Activated T-cell treated with anti-CD3 and anti-CD28 coated beads, Interleukin-2, amount 50 U/mL, for 72 hours (primary cell): ENCODE data around the gene SLC25A48. TPM values are rescaled to one million over a fixed set of nuclear protein-coding genes. Genes with fewer than 3 reads are reported as not detected.
"Not testable (repeated sequence)": the region's sequence is repeated elsewhere in the genome, so short reads cannot be mapped to it uniquely, and the experiment has no call there.

Experiments
- ATAC-seq, 2 donors: fragments of 150-1000 bp; cut with Tn5 transposase; replicated peaks in 1 of 2; 2 replicates each; pipeline ENCODE4 v1.10.0; 2021; ENCODE audit warnings: moderate library complexity in 2 of 2, mild to moderate bottlenecking in 1 of 2
- DNase-seq, 2 donors: peaks; one replicate each; pipeline ENCODE4 v3.0.0; 2021 to 2022; ENCODE audit warnings: mixed read lengths in 1 of 2
- H3K27ac Mint-ChIP-seq: one replicate; pipeline ENCODE4 v1.8.0; 2022; ENCODE audit warnings: mild to moderate bottlenecking, moderate library complexity, mixed read lengths
- H3K27me3 Mint-ChIP-seq: one replicate; pipeline ENCODE4 v1.8.0; 2022; ENCODE audit warnings: low read depth, mixed read lengths
- H3K36me3 Mint-ChIP-seq, 2 donors: one replicate each; pipeline ENCODE4 v1.8.0; 2022; ENCODE audit warnings: mixed read lengths in 2 of 2, mild to moderate bottlenecking in 1 of 2; ENCODE audit not compliant: insufficient read depth in 2 of 2
- H3K4me1 Mint-ChIP-seq: one replicate; pipeline ENCODE4 v1.8.0; 2022; ENCODE audit warnings: low read depth, mixed read lengths
- H3K4me3 Mint-ChIP-seq, 2 donors: one replicate each; pipeline ENCODE4 v1.8.0; 2022; ENCODE audit warnings: mild to moderate bottlenecking in 2 of 2, mixed read lengths in 2 of 2, moderate library complexity in 2 of 2
- H3K9me3 Mint-ChIP-seq, 2 donors: one replicate each; pipeline ENCODE4 v1.8.0; 2022; ENCODE audit warnings: mixed read lengths in 2 of 2
- total RNA-seq, 2 donors: library from RNA; stranded (reverse); gene quantifications; one replicate each; pipeline ENCODE4 v1.2.3, GENCODE V29; 2022

SLC25A48 gene
- total RNA-seq, 2 donors from 2014 or later = not detected

DNA sequence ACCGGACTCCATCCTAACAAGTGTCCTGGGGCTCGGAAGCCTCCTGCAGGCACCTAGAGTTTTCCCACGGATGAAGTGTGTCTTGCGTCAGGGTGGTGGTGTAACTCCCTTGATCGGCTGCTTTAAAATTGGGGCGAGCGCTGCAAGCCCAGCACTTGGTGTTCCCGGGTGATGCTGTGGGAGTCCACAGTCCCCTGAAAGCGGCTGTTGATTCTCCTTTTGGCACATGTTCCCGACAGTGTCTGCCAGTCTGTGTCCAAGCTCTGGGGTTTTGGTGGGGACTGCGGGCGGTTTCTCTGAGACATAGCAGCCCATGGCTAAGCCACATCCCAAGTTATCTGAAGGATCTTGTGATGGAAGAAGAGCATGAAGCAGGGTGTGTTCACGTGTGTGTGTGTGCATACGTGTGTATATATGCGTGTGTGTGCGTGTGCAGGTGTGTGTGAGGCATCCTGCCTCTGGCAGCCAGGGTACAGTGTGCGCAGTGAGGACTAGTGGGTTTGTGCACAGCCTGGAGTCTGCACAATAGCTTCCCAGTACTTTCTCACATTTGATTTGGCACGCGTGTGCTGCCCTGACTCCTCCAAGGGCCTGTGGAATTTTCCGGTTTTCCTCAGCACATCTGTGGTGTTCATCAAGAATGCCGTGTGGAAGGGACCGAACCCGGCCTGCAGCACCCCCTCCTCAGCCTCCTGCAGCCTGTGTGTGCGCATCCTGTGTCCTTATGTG is 16.9 kb downstream of the SLC25A48 start:
- no peaks in the 10 kb centered on the region for H3K4me1 Mint-ChIP-seq
- DNase-seq (no peak), ATAC-seq (no peak)

DNA sequence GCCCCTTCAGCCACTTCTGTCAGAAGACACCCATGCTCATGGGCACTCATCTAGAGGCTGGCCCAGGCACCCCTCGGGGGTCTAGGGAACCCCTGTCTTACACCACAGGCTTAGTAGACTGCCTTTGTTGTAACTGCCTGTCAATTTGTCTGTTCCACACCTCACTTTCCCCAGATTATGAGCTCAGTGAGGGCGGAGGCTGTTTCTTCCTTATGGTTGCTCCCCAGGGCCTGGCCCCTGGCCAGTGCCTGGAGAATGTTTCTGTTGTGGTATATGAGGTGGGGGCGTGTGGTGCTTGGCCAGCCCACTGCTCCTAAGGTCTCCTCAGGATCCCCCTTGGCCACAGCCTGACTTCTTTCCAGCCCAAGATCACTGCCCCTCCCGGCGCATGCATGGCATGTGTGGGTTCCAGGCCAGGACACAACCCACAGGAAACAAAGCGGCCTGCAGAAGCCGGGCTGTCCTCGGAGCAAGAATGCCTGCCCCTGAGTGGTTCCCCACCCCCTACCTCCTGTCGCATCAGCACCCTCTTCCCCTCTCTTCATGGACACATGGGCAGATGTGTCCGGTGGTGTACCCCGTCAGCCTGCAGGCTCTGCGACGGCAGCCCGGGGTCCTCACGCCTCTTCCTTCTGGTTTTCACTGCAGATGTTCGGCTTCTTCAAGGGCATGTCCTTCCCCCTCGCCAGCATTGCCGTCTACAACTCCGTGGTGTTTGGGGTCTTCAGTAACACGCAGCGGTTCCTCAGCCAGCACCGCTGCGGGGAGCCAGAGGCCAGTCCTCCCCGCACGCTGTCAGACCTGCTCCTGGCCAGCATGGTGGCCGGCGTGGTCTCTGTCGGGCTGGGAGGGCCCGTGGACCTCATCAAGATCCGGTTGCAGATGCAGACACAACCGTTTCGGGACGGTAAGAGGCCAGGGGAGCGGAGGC is 17.7 kb downstream of the SLC25A48 start:
- Mint-ChIP-seq H3K27me3 (peaks cover 13% of the 10 kb centered on the region), H3K36me3 (no peaks in the 10 kb centered on the region), H3K27ac (no peak overlapping the region), H3K4me3 (no peak overlapping the region), H3K4me1 (no peaks in the 10 kb centered on the region), H3K9me3 (no peaks in the 10 kb centered on the region)
- ATAC-seq (no peak), DNase-seq (no peak)

More for the DNA sequence above, 16.9 kb downstream of the SLC25A48 start:
- Mint-ChIP-seq H3K4me3 (no peak overlapping the region), H3K27me3 (peaks cover 11% of the 10 kb centered on the region), H3K9me3 (no peaks in the 10 kb centered on the region), H3K36me3 (no peaks in the 10 kb centered on the region), H3K27ac (no peak overlapping the region)

DNA sequence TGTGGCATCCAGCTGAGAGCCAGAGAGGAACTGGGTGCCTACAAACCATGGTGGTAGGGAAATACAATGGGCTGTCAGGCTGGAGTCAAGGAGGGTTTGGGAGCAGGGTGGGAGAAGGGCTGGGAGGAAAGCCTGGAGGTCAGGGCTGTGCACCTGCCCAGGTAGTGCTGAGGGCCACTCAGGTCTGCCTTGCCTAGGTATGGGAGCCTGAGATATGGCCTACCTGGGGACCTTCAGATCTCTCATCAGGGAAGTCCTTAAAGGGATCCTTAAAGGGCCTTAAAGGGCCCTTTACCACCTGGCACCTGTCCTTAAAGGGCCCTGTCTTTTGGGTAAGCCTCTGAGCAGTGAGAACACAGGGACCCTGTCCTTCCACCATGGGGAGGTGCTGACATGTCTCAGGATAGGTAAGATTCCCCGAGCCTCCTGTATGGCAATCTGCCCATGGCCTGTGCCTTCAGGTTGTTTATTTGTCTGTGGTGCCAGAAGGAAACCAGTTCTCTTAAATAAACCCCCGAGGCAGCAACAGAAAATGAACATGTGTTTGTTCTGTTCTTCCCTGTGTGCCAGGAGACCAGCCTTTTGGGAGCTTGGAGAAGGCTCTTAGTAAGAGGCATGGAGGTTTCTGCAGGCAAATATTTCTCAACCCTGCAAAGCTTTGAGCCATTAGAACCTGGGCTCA is 23.3 kb downstream of the SLC25A48 start:
- Mint-ChIP-seq H3K27me3 (peaks cover 13% of the 10 kb centered on the region), H3K9me3 (no peaks in the 10 kb centered on the region), H3K4me1 (no peaks in the 10 kb centered on the region), H3K36me3 (no peaks in the 10 kb centered on the region), H3K27ac (no peak overlapping the region), H3K4me3 (no peak overlapping the region)
- ATAC-seq = no peak
- no peak for DNase-seq

DNA sequence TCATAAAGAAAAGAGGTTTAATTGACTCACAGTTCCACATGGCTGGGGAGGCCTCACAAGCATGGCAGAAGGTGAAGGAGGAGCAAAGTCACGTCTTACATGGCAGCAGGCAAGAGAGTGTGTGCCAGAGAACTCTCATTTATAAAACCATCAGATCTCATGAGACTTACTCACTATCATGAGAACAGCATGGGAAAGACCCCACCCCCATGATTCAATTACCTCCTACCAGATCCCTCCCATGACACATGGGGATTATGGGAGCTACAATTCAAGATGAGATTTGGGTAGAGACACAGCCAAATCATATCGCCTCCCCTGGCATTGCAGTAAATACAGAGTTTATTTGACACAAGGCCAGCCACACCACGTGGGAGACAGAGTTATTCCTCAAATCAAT is 24.7 kb downstream of the SLC25A48 start:
- not testable (repeated sequence) for ATAC-seq, H3K4me1 Mint-ChIP-seq, DNase-seq, H3K27ac Mint-ChIP-seq, H3K36me3 Mint-ChIP-seq, H3K4me3 Mint-ChIP-seq, H3K9me3 Mint-ChIP-seq
- peaks cover 13% of the 10 kb centered on the region for H3K27me3 Mint-ChIP-seq

DNA sequence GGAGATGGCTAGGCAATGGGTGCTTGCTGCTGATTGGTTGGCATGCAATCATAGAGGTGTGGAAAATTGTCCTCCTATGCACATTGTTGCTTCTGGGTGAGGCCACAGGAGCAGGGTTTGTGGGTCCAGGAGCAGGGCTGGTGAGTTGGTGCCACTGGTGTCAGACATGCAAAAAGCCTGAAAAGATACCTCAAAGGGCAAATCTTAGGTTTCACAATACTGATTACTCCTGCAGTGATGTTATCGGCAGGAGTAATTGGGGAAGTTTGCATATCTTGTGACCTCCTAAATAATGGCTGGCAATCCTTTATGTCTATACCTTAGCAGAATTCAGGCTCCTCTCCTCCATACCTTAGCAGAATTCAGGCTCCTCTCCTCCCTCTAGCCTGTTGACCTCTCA is 25.2 kb downstream of the SLC25A48 start:
- no peak for ATAC-seq

DNA sequence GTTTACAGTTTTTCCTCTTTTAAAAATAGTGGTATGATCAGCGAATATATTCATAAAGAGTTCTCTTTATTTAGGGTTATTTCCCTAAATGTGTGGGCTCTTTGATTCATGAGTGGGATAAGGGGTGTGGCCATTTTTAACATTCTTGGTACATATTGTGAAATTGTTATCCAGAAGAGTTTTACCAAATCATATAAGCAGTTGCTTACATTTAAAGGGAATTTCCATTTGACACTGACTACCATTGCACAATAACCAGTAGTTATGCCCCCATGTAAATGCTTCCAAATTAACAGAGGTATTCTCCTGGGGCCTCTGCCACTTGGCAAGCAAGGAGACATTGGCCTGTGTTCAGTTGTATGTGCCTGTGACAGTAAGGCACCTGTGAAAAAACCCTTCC is 27.2 kb downstream of the SLC25A48 start:
- DNase-seq (no peak), ATAC-seq (no peak)
- H3K27ac Mint-ChIP-seq = no peak overlapping the region
- H3K4me3 Mint-ChIP-seq = no peak overlapping the region
- H3K9me3 Mint-ChIP-seq = no peaks in the 10 kb centered on the region
- no peaks in the 10 kb centered on the region for H3K4me1 Mint-ChIP-seq
- H3K36me3 Mint-ChIP-seq = no peaks in the 10 kb centered on the region
- no peaks in the 10 kb centered on the region for H3K27me3 Mint-ChIP-seq

More for the DNA sequence above, 25.2 kb downstream of the SLC25A48 start:
- H3K9me3 Mint-ChIP-seq = no peaks in the 10 kb centered on the region
- DNase-seq = no peak
- no peaks in the 10 kb centered on the region for H3K4me1 Mint-ChIP-seq
- no peak overlapping the region for H3K4me3 Mint-ChIP-seq
- no peaks in the 10 kb centered on the region for H3K36me3 Mint-ChIP-seq
- peaks cover 12% of the 10 kb centered on the region for H3K27me3 Mint-ChIP-seq
- no peak overlapping the region for H3K27ac Mint-ChIP-seq

DNA sequence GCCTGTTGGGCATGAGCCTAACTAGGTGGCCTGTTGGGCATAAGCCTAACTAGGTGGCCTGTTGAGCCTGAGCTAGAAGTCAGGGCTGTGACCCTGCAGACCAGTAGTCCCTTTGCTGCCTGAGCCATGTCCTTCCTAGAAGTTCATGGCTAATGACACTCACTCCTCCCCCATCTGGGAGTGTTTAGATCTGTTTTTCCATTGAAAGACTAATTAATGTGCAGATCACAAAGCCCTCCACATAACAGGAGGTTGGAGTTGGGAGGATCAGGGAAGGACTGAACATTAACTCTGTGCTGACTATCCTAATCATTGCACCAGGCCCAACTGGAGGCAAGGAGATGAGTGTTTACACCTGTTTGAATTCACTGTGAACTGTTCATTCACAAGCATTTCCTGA is 27.6 kb downstream of the SLC25A48 start:
- DNase-seq = no peak
- H3K4me1 Mint-ChIP-seq = no peaks in the 10 kb centered on the region

DNA sequence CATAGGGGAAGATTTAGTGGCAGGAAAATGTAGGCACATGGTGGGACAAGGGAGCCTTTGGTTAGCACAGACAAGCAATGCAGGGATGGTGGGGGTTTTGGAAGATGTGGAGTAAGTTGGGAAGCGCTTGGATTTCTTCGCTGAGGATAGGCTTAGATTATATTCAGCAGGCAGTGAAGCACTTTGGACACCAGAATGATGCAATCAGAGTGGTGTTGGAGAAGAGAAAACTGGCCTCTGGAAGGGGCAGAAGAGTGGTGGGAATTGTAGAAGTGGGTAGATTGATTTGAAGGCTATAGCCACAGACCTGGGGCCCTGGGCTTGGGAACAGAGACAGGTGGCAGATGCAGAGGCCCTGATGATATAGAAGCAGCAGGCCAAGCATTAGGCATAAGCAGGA is 28.3 kb downstream of the SLC25A48 start:
- DNase-seq = no peak
- Mint-ChIP-seq H3K9me3 (no peaks in the 10 kb centered on the region), H3K27me3 (no peaks in the 10 kb centered on the region), H3K36me3 (no peaks in the 10 kb centered on the region), H3K27ac (no peak overlapping the region), H3K4me1 (no peaks in the 10 kb centered on the region), H3K4me3 (no peak overlapping the region)
- no peak for ATAC-seq

More for the DNA sequence above, 27.6 kb downstream of the SLC25A48 start:
- Mint-ChIP-seq H3K36me3 (no peaks in the 10 kb centered on the region), H3K27ac (no peak overlapping the region), H3K9me3 (no peaks in the 10 kb centered on the region), H3K4me3 (no peak overlapping the region), H3K27me3 (no peaks in the 10 kb centered on the region)
- ATAC-seq = no peak

DNA sequence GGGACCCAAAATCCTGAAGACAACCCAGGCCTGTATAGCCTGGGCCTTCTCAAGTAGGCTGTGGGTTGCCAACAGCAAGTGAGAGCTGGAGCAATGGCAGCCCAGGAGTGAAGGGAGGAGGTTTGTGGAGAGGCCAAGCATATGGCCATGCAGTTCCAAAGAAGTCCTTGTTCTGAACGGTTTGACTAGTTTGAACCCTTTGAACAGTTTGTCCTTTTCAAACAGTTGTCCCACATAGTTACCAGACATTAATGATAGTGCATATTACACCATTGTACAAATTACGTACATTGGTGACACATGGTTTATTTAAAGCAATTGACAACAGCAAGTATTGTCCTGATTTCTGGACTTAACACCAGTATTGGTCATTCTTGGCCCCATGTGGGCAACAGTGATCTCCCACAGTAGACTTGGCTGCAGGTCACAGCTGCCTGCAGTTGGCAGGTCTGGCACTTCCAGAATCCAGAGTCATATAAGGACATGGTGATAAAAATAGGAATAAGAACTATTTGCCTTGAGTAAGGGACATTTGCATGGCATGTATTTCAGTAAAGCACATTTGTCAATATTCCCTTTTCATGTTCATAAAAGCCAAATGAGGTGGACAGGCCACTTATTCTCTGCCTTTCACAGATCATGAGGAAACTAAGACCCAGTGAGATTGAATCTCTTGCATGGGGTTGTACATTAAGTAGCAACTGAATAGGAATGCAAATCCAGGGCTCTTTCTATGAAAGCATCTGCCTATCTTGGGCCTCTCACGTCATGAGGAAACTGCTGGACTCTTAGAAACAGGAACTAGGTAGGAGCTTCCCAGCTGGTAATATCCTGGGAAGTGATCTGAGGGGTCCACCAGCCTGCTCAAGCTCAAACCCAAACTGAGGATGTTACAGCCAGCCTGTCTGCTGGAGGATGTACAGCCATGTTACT is 30.3 kb downstream of the SLC25A48 start:
- Mint-ChIP-seq H3K27ac (no peak overlapping the region), H3K9me3 (no peaks in the 10 kb centered on the region), H3K4me1 (no peaks in the 10 kb centered on the region), H3K4me3 (no peak overlapping the region), H3K36me3 (no peaks in the 10 kb centered on the region), H3K27me3 (no peaks in the 10 kb centered on the region)
- DNase-seq (no peak), ATAC-seq (no peak)

DNA sequence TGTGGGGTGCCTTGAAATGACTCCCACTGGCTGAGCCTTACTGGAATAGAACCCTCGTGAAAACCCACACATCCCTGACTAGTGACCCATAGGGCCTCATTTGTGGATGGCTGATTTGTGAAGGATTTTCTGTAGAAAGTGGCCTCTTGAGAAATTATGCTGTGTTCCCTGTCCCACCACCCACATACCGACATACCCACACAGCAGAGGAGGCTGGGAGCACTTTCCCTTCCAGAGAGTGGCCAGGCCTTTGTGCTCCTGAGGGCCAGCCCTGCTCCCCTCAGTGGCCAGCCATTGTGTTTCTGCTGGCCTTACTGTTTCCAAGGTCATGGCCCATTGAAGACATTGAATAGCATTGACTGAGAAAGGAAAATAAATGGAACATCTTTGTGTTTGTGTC is 31.6 kb downstream of the SLC25A48 start:
- no peak for DNase-seq

DNA sequence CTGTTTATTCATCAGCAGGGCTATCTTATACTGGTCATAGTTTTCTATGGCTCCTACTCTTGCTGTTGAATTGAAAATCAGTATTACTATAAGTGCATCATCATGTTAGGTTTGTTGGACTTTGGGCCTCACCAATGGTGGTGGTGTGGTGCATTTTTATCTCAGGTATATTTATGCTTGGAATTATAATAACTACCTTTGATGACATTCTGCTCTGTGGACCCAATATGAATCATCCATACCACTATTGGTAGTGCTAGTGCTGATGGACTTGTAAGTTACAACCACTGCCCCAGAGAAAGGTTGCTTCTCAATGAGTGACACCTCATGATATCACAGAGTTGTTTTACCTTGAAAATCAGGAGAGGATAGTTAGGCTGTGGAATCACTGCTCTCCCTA is 33.1 kb downstream of the SLC25A48 start:
- H3K36me3 Mint-ChIP-seq = no peaks in the 10 kb centered on the region
- ATAC-seq = no peak
- H3K9me3 Mint-ChIP-seq = no peaks in the 10 kb centered on the region
- no peak overlapping the region for H3K27ac Mint-ChIP-seq
- no peak for DNase-seq
- no peaks in the 10 kb centered on the region for H3K27me3 Mint-ChIP-seq
- H3K4me3 Mint-ChIP-seq = no peak overlapping the region
- H3K4me1 Mint-ChIP-seq = no peaks in the 10 kb centered on the region

More for the DNA sequence above, 31.6 kb downstream of the SLC25A48 start:
- H3K36me3 Mint-ChIP-seq = no peaks in the 10 kb centered on the region
- no peak overlapping the region for H3K4me3 Mint-ChIP-seq
- H3K27ac Mint-ChIP-seq = no peak overlapping the region
- H3K9me3 Mint-ChIP-seq = no peaks in the 10 kb centered on the region
- H3K4me1 Mint-ChIP-seq = no peaks in the 10 kb centered on the region
- no peaks in the 10 kb centered on the region for H3K27me3 Mint-ChIP-seq
- ATAC-seq = no peak

DNA sequence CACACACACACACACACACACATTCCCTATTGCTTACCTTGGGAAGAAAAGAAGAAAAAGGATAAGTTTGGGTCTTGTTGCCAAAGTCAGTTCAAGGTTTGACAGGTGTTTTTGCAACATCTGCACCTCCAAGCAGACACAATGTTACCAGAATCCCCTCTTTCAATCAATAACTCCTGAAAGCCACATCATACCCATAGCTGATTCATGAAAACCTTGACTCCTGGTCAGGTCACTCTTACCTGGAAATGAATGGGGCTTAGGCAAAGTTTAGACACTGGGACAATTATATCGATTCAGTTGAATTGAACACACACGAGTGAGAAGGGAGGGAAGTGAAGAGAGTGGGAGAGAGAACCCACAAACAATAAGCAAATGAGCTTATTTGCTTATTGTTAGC is 34.2 kb downstream of the SLC25A48 start:
- Mint-ChIP-seq H3K27ac (no peak overlapping the region), H3K9me3 (no peaks in the 10 kb centered on the region), H3K36me3 (no peaks in the 10 kb centered on the region), H3K4me1 (no peaks in the 10 kb centered on the region), H3K4me3 (no peak overlapping the region), H3K27me3 (no peaks in the 10 kb centered on the region)
- DNase-seq = no peak
- no peak for ATAC-seq
